H9 (cell line): ENCODE measurements around the gene ACTN4. TPM values are rescaled to one million over a fixed set of nuclear protein-coding genes. Genes with fewer than 3 reads are reported as not detected.

Experiments
- DNase-seq: peaks from one replicate; pipeline ENCODE4 v3.0.0-alpha.2; 2017
- H2AFZ ChIP-seq: one replicate; pipeline ENCODE4 v1.6.1; 2013; ENCODE audit warnings: mild to moderate bottlenecking, low read length, control low read depth, moderate library complexity
- H2AK5ac ChIP-seq: 2 replicates; pipeline ENCODE4 v1.6.1; 2013; ENCODE audit warnings: low read length, control low read depth, mixed read lengths; ENCODE audit not compliant: insufficient read length
- H2BK120ac ChIP-seq: one replicate; pipeline ENCODE4 v1.6.1; 2013; ENCODE audit warnings: low read depth, mild to moderate bottlenecking, low read length, control low read depth, inconsistent platforms; ENCODE audit not compliant: poor library complexity, severe bottlenecking
- H2BK12ac ChIP-seq: 2 replicates; pipeline ENCODE4 v1.6.1; 2013; ENCODE audit warnings: low read length, control low read depth, mixed read lengths, low read depth; ENCODE audit not compliant: insufficient read length
- H2BK15ac ChIP-seq: 2 replicates; pipeline ENCODE4 v1.6.1; 2013; ENCODE audit warnings: low read depth, low read length, control low read depth
- H2BK20ac ChIP-seq: one replicate; pipeline ENCODE4 v1.6.1; 2013; ENCODE audit warnings: low read depth, mild to moderate bottlenecking, low read length, control low read depth, inconsistent platforms; ENCODE audit not compliant: poor library complexity, severe bottlenecking
- H2BK5ac ChIP-seq: 2 replicates; pipeline ENCODE4 v1.6.1; 2013; ENCODE audit warnings: low read length, control low read depth, mixed read lengths; ENCODE audit not compliant: insufficient read length
- H3K14ac ChIP-seq: 2 replicates; pipeline ENCODE4 v1.6.1; 2013; ENCODE audit warnings: low read length, control low read depth; ENCODE audit not compliant: insufficient read depth
- H3K18ac ChIP-seq: 2 replicates; pipeline ENCODE4 v1.6.1; 2013; ENCODE audit warnings: low read depth, mild to moderate bottlenecking, mixed read lengths, low read length, control low read depth; ENCODE audit not compliant: insufficient read length
- H3K23ac ChIP-seq: 2 replicates; pipeline ENCODE4 v1.6.1; 2013; ENCODE audit warnings: low read length, control low read depth, mixed read lengths, low read depth; ENCODE audit not compliant: insufficient read length
- H3K23me2 ChIP-seq: 2 replicates; pipeline ENCODE4 v1.6.1; 2013; ENCODE audit warnings: low read depth, mild to moderate bottlenecking, mixed read lengths, low read length, control low read depth; ENCODE audit not compliant: insufficient read length, poor library complexity, severe bottlenecking
- H3K27ac ChIP-seq: 2 replicates; pipeline ENCODE4 v1.5.1; 2013; ENCODE audit warnings: low read length, control low read depth, mixed read lengths, low read depth; ENCODE audit not compliant: insufficient read length
- H3K27me3 ChIP-seq: 2 replicates; pipeline ENCODE4 v1.6.1; 2013; ENCODE audit warnings: low read length, control low read depth, inconsistent platforms; ENCODE audit not compliant: insufficient read depth
- H3K4ac ChIP-seq: 2 replicates; pipeline ENCODE4 v1.6.1; 2013; ENCODE audit warnings: low read depth, mild to moderate bottlenecking, control low read depth, inconsistent platforms, low read length, moderate library complexity
- H3K4me1 ChIP-seq: 2 replicates; pipeline ENCODE4 v1.6.1; 2013; ENCODE audit warnings: low read length, control low read depth, inconsistent platforms; ENCODE audit not compliant: insufficient read depth
- H3K4me2 ChIP-seq: 2 replicates; pipeline ENCODE4 v1.6.1; 2013; ENCODE audit warnings: low read length, control low read depth, mixed read lengths; ENCODE audit not compliant: insufficient read length, insufficient read depth
- H3K56ac ChIP-seq: 2 replicates; pipeline ENCODE4 v1.6.1; 2013; ENCODE audit warnings: low read depth, mild to moderate bottlenecking, mixed read lengths, low read length, control low read depth; ENCODE audit not compliant: insufficient read length
- H3K79me1 ChIP-seq: 2 replicates; pipeline ENCODE4 v1.6.1; 2013; ENCODE audit warnings: low read depth, mild to moderate bottlenecking, moderate library complexity, low read length, control low read depth, inconsistent platforms; ENCODE audit not compliant: insufficient read depth, poor library complexity, severe bottlenecking
- H3K79me2 ChIP-seq: 2 replicates; pipeline ENCODE4 v1.6.1; 2013; ENCODE audit warnings: low read length, control low read depth, inconsistent platforms; ENCODE audit not compliant: insufficient read depth
- H3K9ac ChIP-seq: 2 replicates; pipeline ENCODE4 v1.6.1; 2013; ENCODE audit warnings: low read length, control low read depth, mixed read lengths; ENCODE audit not compliant: insufficient read length; ENCODE audit errors: extremely low read depth
- H3K9me3 ChIP-seq: one replicate; pipeline ENCODE4 v1.6.1; 2013; ENCODE audit warnings: low read depth, low read length, inconsistent platforms; ENCODE audit not compliant: control insufficient read depth
- H3T11ph ChIP-seq: one replicate; pipeline ENCODE4 v1.6.1; 2013; ENCODE audit warnings: mild to moderate bottlenecking, low read length, control low read depth, inconsistent platforms
- H4K20me1 ChIP-seq: one replicate; pipeline ENCODE4 v1.6.1; 2013; ENCODE audit not compliant: control insufficient read depth, insufficient read length, insufficient read depth
- H4K5ac ChIP-seq: 2 replicates; pipeline ENCODE4 v1.6.1; 2013; ENCODE audit warnings: low read depth, mild to moderate bottlenecking, mixed read lengths, low read length, control low read depth; ENCODE audit not compliant: insufficient read length
- H4K8ac ChIP-seq: replicated peaks from 2 replicates; pipeline ENCODE4 v1.6.1; 2013; ENCODE audit warnings: low read length, control low read depth, mixed read lengths, low read depth; ENCODE audit not compliant: insufficient read length
- H4K91ac ChIP-seq: 2 replicates; pipeline ENCODE4 v1.6.1; 2013; ENCODE audit warnings: low read depth, mild to moderate bottlenecking, moderate library complexity, mixed read lengths, low read length, control low read depth; ENCODE audit not compliant: insufficient read length
- H3K27ac Mint-ChIP-seq, 3 experiments: 2 replicates in 2 of 3; 3 replicates in 1 of 3; pipeline ENCODE4 v1.8.0; 2020 to 2021; ENCODE audit warnings: mixed read lengths in 3 of 3, mild to moderate bottlenecking in 1 of 3, moderate library complexity in 1 of 3
- H3K27me3 Mint-ChIP-seq: 2 replicates; pipeline ENCODE4 v1.8.0; 2021; ENCODE audit warnings: low read depth, mild to moderate bottlenecking, moderate library complexity, mixed read lengths
- H3K36me3 Mint-ChIP-seq, 3 experiments: 2 replicates in 2 of 3; 3 replicates in 1 of 3; pipeline ENCODE4 v1.8.0; 2020 to 2021; ENCODE audit warnings: low read depth in 3 of 3, mixed read lengths in 3 of 3; ENCODE audit not compliant: insufficient read depth in 1 of 3
- H3K4me1 Mint-ChIP-seq, 2 experiments: 2 replicates each; pipeline ENCODE4 v1.8.0; 2020; ENCODE audit warnings: mixed read lengths in 2 of 2
- H3K4me3 Mint-ChIP-seq, 2 experiments: 2 replicates in 1 of 2; 3 replicates in 1 of 2; pipeline ENCODE4 v1.8.0; 2020 to 2021; ENCODE audit warnings: mild to moderate bottlenecking in 2 of 2, mixed read lengths in 2 of 2, moderate library complexity in 1 of 2
- H3K9me3 Mint-ChIP-seq, 2 experiments: 2 replicates in 1 of 2; 3 replicates in 1 of 2; pipeline ENCODE4 v1.8.0; 2020; ENCODE audit warnings: mild to moderate bottlenecking in 2 of 2, mixed read lengths in 2 of 2, moderate library complexity in 1 of 2
- CTCF ChIP-seq: fragments of 200-600 bp; sonication (generic); conservative IDR thresholded peaks from 3 replicates; pipeline ENCODE4 v1.8.0; 2021; ENCODE audit warnings: antibody characterized with exemption, mild to moderate bottlenecking
- WGBS: extraction: QIAGEN DNeasy Blood & Tissue Kit; methylation state at CpG from one replicate; pipeline ENCODE4 v1.1.7; 2013; ENCODE audit warnings: missing lambda C conversion rate, low lambda C conversion rate, mixed read lengths; ENCODE audit not compliant: insufficient read length; ENCODE audit errors: extremely low coverage; 5-methylcytosine and 5-hydroxymethylcytosine counted together
- total RNA-seq: library from RNA; stranded (reverse); gene quantifications from 2 replicates; pipeline ENCODE4 v1.2.1, GENCODE V29; 2021

Gene ACTN4
- total RNA-seq, 1 experiment from 2014 or later, result 369 TPM

- no peak overlapping the region for H2AFZ ChIP-seq
- no peak overlapping the region for H2BK12ac ChIP-seq
- H3K14ac ChIP-seq, result no peak overlapping the region
- no peaks in the 10 kb centered on the region for H3K9me3 ChIP-seq
- no peak overlapping the region for H4K8ac ChIP-seq
- no peak overlapping the region for H3K4me3 Mint-ChIP-seq
- no peak overlapping the region for H4K91ac ChIP-seq
- no peaks in the 10 kb centered on the region for H3K23me2 ChIP-seq
- no peak for DNase-seq
- H3K27ac ChIP-seq, result no peak overlapping the region
- no peak overlapping the region for H2AK5ac ChIP-seq
- no peak overlapping the region for H3K18ac ChIP-seq
- no peaks in the 10 kb centered on the region for H4K20me1 ChIP-seq
- no peaks in the 10 kb centered on the region for H3K79me1 ChIP-seq
- no peak overlapping the region for H3K56ac ChIP-seq
- no peak overlapping the region for H3T11ph ChIP-seq
- no peak overlapping the region for H3K23ac ChIP-seq
- no peak overlapping the region for H2BK20ac ChIP-seq
- no peak overlapping the region for H3K4ac ChIP-seq
- no peaks in the 10 kb centered on the region; the same call in 1 of the 2 replicates for H3K27me3 Mint-ChIP-seq
- no peak overlapping the region for H3K9ac ChIP-seq
- H3K27ac Mint-ChIP-seq, result no peak overlapping the region
- no peaks in the 10 kb centered on the region; a peak in 1 of 5 replicates for H3K9me3 Mint-ChIP-seq
- H2BK5ac ChIP-seq, result no peak overlapping the region
- H3K36me3 Mint-ChIP-seq, result peaks cover 48 to 90% (median 80%) of the 10 kb centered on the region in 3 experiments
- no peak for TF ChIP-seq CTCF
- no peak overlapping the region for H4K5ac ChIP-seq
- H3K4me1 Mint-ChIP-seq, result 0 out of 4 replicates have a peak, but pooled peaks cover 0 to 2% of the 10 kb centered on the region in 2 experiments
- H2BK120ac ChIP-seq, result no peak overlapping the region
- H3K27me3 ChIP-seq, result no peaks in the 10 kb centered on the region
- H3K4me1 ChIP-seq, result no peaks in the 10 kb centered on the region
- H3K4me2 ChIP-seq, result no peak overlapping the region
- H2BK15ac ChIP-seq, result no peak overlapping the region
- no peaks in the 10 kb centered on the region for H3K79me2 ChIP-seq
- WGBS, result no CpG with 5 or more reads among the region's 10 CpGs
Measured at GRCh38 chr19:38707512-38708114, 60.2 kb downstream of the ACTN4 start.
